SK-N-SH (cell line): ENCODE measurements around the gene MCC. TPM values are rescaled to one million over a fixed set of nuclear protein-coding genes. Genes with fewer than 3 reads are reported as not detected.

Experiments used
- CTCF ChIA-PET: fragments of 300-600, 350-600 bp; formaldehyde crosslinking; extraction: SDS; loops from one replicate; lab custom pipeline; 2021; lab: Yijun Ruan, JAX
- POLR2A ChIA-PET: fragments of 350-600 bp; sonication (Branson Sonifier 250); formaldehyde crosslinking; extraction: SDS; loops from one replicate; lab custom pipeline; 2020; ENCODE audit warnings: antibody characterized with exemption, inconsistent platforms; lab: Yijun Ruan, JAX
- DNase-seq: peaks from one replicate; pipeline ENCODE4 v3.0.0; 2012
- H2AFZ ChIP-seq: fragments of 200-600 bp; sonication (generic); 2 replicates; pipeline ENCODE4 v1.8.1; 2016; ENCODE audit warnings: antibody characterized with exemption, mild to moderate bottlenecking, low read depth
- H3F3A ChIP-seq: fragments of 200-600 bp; sonication (generic); replicated peaks from 2 replicates; pipeline ENCODE3; 2016; ENCODE audit warnings: antibody characterized with exemption, mild to moderate bottlenecking; ENCODE audit not compliant: insufficient read depth
- H3K27ac ChIP-seq, 2 experiments: fragments of 200-500 bp in 1 of 2; fragments of 200-600 bp in 1 of 2; sonication (Bioruptor generic) in 1 of 2; sonication (generic), shearing (Covaris generic) in 1 of 2; 2 replicates each; pipeline versions ENCODE4 v1.5.1 to v1.6.1; 2014 to 2016; ENCODE audit warnings: low read depth in 2 of 2, inconsistent platforms in 1 of 2, low read length in 1 of 2, mild to moderate bottlenecking in 1 of 2, mixed read lengths in 1 of 2
- H3K27me3 ChIP-seq: fragments of 200-600 bp; sonication (generic), shearing (Covaris generic); 2 replicates; pipeline ENCODE4 v1.6.1; 2016; ENCODE audit warnings: mixed run types; ENCODE audit not compliant: insufficient read depth
- H3K36me3 ChIP-seq, 2 experiments: fragments of 200-500 bp in 1 of 2; fragments of 200-600 bp in 1 of 2; sonication (Bioruptor generic) in 1 of 2; sonication (generic) in 1 of 2; replicated peaks in 1 of 2; 2 replicates each; pipeline versions ENCODE3 to v1.5.1; 2014 to 2016; ENCODE audit warnings: low read length in 1 of 2, mild to moderate bottlenecking in 1 of 2; ENCODE audit not compliant: insufficient read depth in 2 of 2, control insufficient read depth in 1 of 2
- H3K4me1 ChIP-seq, 2 experiments: fragments of 200-500 bp in 1 of 2; fragments of 200-600 bp in 1 of 2; sonication (Bioruptor generic) in 1 of 2; sonication (generic), shearing (Covaris generic) in 1 of 2; 2 replicates each; pipeline versions ENCODE4 v1.5.1 to v1.6.1; 2014 to 2016; ENCODE audit warnings: low read depth in 1 of 2, low read length in 1 of 2, mixed run types in 1 of 2; ENCODE audit not compliant: insufficient read depth in 2 of 2, control insufficient read depth in 1 of 2
- H3K4me2 ChIP-seq: fragments of 200-600 bp; sonication (generic), shearing (Covaris generic); 2 replicates; pipeline ENCODE4 v1.6.1; 2017; ENCODE audit warnings: mixed run types
- H3K4me3 ChIP-seq, 2 experiments: fragments of 200-500 bp in 1 of 2; fragments of 200-600 bp in 1 of 2; sonication (Bioruptor generic) in 1 of 2; sonication (generic), shearing (Covaris generic) in 1 of 2; 2 replicates each; pipeline versions ENCODE4 v1.5.1 to v1.8.1; 2014 to 2016; ENCODE audit warnings: low read depth in 2 of 2, inconsistent platforms in 1 of 2, low read length in 1 of 2, mild to moderate bottlenecking in 1 of 2, mixed read lengths in 1 of 2, moderate library complexity in 1 of 2
- H3K79me2 ChIP-seq: fragments of 200-600 bp; sonication (generic); 2 replicates; pipeline ENCODE4 v1.8.1; 2017; ENCODE audit warnings: mild to moderate bottlenecking; ENCODE audit not compliant: insufficient read depth
- H3K9ac ChIP-seq: fragments of 200-600 bp; sonication (generic); 2 replicates; pipeline ENCODE4 v1.6.1; 2017; ENCODE audit warnings: mixed run types
- H3K9me2 ChIP-seq: fragments of 200-600 bp; sonication (generic); 2 replicates; pipeline ENCODE4 v1.6.1; 2017; ENCODE audit warnings: mixed run types
- H3K9me3 ChIP-seq: fragments of 200-600 bp; sonication (generic); 2 replicates; pipeline ENCODE4 v1.6.1; 2017; ENCODE audit warnings: mixed run types, mild to moderate bottlenecking, moderate library complexity
- H4K20me1 ChIP-seq: fragments of 200-600 bp; sonication (generic); 2 replicates; pipeline ENCODE4 v1.6.1; 2017; ENCODE audit warnings: mild to moderate bottlenecking, mixed run types; ENCODE audit not compliant: insufficient read depth
- CHD2 ChIP-seq: fragments of 150-350 bp; IDR thresholded peaks from 2 replicates; pipeline ENCODE4 v1.6.1; 2018; ENCODE audit warnings: low read length; ENCODE audit not compliant: partially characterized antibody
- CTCF ChIP-seq: fragments of 200-600 bp; sonication (generic); IDR thresholded peaks from 2 replicates; pipeline ENCODE4 v1.6.1; 2017; ENCODE audit warnings: antibody characterized with exemption, mild to moderate bottlenecking, moderate library complexity
- ELF1 ChIP-seq: IDR thresholded peaks from 2 replicates; pipeline ENCODE4 v1.4.0; 2012
- FOXM1 ChIP-seq: IDR thresholded peaks from 2 replicates; pipeline ENCODE4 v1.4.0; 2012; ENCODE audit warnings: low read depth, mild to moderate bottlenecking
- IRF3 ChIP-seq: fragments of 150-350 bp; IDR thresholded peaks from 2 replicates; pipeline ENCODE4 v1.6.1; 2016; ENCODE audit warnings: mild to moderate bottlenecking, low read depth, low read length
- NFIC ChIP-seq: IDR thresholded peaks from 2 replicates; pipeline ENCODE4 v1.4.0; 2012; ENCODE audit warnings: borderline replicate concordance
- POLR2AphosphoS5 ChIP-seq: IDR thresholded peaks from 2 replicates; pipeline ENCODE4 v1.6.1; 2012; ENCODE audit warnings: low read depth, low read length
- RAD21 ChIP-seq: IDR thresholded peaks from 2 replicates; pipeline ENCODE4 v1.6.1; 2012; ENCODE audit warnings: mild to moderate bottlenecking, low read length
- REST ChIP-seq: IDR thresholded peaks from 2 replicates; pipeline ENCODE4 v1.6.1; 2012; ENCODE audit warnings: mild to moderate bottlenecking, low read depth, low read length, moderate library complexity
- RXRA ChIP-seq: IDR thresholded peaks from 2 replicates; pipeline ENCODE4 v1.4.0; 2012; ENCODE audit warnings: low read depth, mild to moderate bottlenecking, borderline replicate concordance
- SIN3A ChIP-seq: IDR thresholded peaks from 2 replicates; pipeline ENCODE4 v1.6.1; 2012; ENCODE audit warnings: low read depth, mild to moderate bottlenecking, low read length, moderate library complexity, borderline replicate concordance
- TCF12 ChIP-seq: IDR thresholded peaks from 2 replicates; pipeline ENCODE4 v1.4.0; 2012
- YY1 ChIP-seq: IDR thresholded peaks from 2 replicates; pipeline ENCODE4 v1.4.0; 2012; ENCODE audit warnings: low read depth, mild to moderate bottlenecking
- ZBTB33 ChIP-seq: IDR thresholded peaks from 2 replicates; pipeline ENCODE4 v1.4.0; 2012; ENCODE audit warnings: low read depth, borderline replicate concordance
- WGBS: methylation state at CpG from one replicate; pipeline ENCODE4 v1.1.6; 2017; ENCODE audit warnings: low lambda C conversion rate; 5-methylcytosine and 5-hydroxymethylcytosine counted together
- polyA plus RNA-seq, 3 experiments: library from polyadenylated mRNA; depleted of rRNA; stranded (reverse); fragments of >200 nt; gene quantifications; 2 replicates each; pipeline ENCODE4 v1.2.3, GENCODE V29; 2012

Gene MCC
- polyA plus RNA-seq, 1 of the 3 experiments (the other 2 are of a cell fraction) = 3.6 TPM

DNA sequence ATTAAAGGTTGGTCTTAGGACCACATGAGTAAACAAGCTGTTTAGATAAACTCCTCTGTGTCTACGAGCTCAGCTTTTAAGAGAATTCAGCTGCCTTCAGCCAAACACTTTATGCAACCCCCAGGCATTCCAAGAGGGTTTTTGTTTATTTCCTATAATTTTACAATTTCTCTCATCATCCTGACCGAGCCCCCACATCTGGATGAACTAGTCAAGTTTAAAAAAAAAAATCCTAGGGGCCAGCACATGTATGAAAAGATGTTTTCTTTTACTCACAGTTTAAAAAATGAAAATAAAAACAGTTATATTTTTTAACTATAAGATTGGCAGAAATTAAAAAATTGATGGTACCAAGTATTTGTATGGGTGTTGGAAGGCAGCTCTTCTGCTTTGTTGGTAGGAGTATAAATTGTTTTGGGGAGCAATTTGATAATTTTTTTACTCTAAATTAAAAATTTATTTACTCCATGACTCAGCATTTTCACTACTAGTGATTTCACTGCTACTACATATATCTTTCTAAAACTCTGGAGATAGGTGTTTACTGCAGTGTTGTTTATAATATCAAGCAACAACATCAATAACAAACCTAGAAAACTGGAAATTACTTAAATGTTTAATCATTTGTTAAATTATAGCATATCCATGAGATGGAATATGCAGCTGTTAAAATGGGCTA is 43.4 kb upstream of the MCC start (continued):
- TF ChIP-seq FOXM1 (no peak), CHD2 (no peak), REST (no peak)

- WGBS = 96% methylated on average over 5 of the region's 5 CpGs
- H3K27me3 ChIP-seq = no peaks in the 10 kb centered on the region
- no peak for DNase-seq
- H3K4me1 ChIP-seq = peaks cover 0 to 5% of the 10 kb centered on the region in 2 experiments; a peak in 2 of 4 replicates
- H3K4me3 ChIP-seq = no peak overlapping the region
- no peak overlapping the region for H3K27ac ChIP-seq
- no peak overlapping the region for H3K9ac ChIP-seq
- peaks cover 26% of the 10 kb centered on the region for H3K9me3 ChIP-seq
- H2AFZ ChIP-seq = no peak overlapping the region
- TF ChIP-seq RXRA (no peak), POLR2AphosphoS5 (no peak), ZBTB33 (no peak), SIN3A (no peak), NFIC (no peak), CTCF (no peak), RAD21 (no peak), TCF12 (no peak), ELF1 (no peak), YY1 (no peak), IRF3 (no peak), REST (no peak)
- CTCF ChIA-PET = no interaction called here
- H3K36me3 ChIP-seq = peaks cover 42 to 60% of the 10 kb centered on the region in 2 experiments
- no peaks in the 10 kb centered on the region; the same call in 1 of the 2 replicates for H4K20me1 ChIP-seq
- H3K79me2 ChIP-seq = peaks cover 40% of the 10 kb centered on the region
- peaks cover 14% of the 10 kb centered on the region for H3F3A ChIP-seq
- H3K9me2 ChIP-seq = no peaks in the 10 kb centered on the region; the same call in 1 of the 2 replicates
- POLR2A ChIA-PET = no interaction called here
- H3K4me2 ChIP-seq = no peak overlapping the region
Measured at GRCh38 chr5:113527746-113528145, 39.5 kb upstream of the MCC start.
